Adipocyte (in vitro differentiated cells): Measurements from ENCODE around the gene CD7.

Experiments
- DNase-seq: peaks from one replicate; pipeline ENCODE4 v3.0.0-alpha.2; 2015; ENCODE audit warnings: low read depth
- H3K27me3 ChIP-seq: replicated peaks from 2 replicates; pipeline ENCODE4 v1.7.0; 2013; ENCODE audit warnings: mild to moderate bottlenecking, low read length, moderate library complexity; ENCODE audit not compliant: control insufficient read depth, insufficient read depth
- H3K36me3 ChIP-seq: 2 replicates; pipeline ENCODE4 v1.7.0; 2013; ENCODE audit warnings: low read length, mild to moderate bottlenecking, moderate library complexity; ENCODE audit not compliant: control insufficient read depth, insufficient read depth, severe bottlenecking
- H3K4me1 ChIP-seq: 2 replicates; pipeline ENCODE4 v1.7.0; 2013; ENCODE audit warnings: mild to moderate bottlenecking, low read length, moderate library complexity; ENCODE audit not compliant: control insufficient read depth, insufficient read depth
- H3K4me3 ChIP-seq: 2 replicates; pipeline ENCODE4 v1.7.0; 2013; ENCODE audit warnings: mild to moderate bottlenecking, low read length, moderate library complexity
- H3K9ac ChIP-seq: 2 replicates; pipeline ENCODE4 v1.7.0; 2013; ENCODE audit warnings: mild to moderate bottlenecking, low read length, moderate library complexity
- H3K9me3 ChIP-seq: 2 replicates; pipeline ENCODE4 v1.7.0; 2013; ENCODE audit warnings: mild to moderate bottlenecking, low read length, moderate library complexity; ENCODE audit not compliant: control insufficient read depth

Gene CD7

DNA sequence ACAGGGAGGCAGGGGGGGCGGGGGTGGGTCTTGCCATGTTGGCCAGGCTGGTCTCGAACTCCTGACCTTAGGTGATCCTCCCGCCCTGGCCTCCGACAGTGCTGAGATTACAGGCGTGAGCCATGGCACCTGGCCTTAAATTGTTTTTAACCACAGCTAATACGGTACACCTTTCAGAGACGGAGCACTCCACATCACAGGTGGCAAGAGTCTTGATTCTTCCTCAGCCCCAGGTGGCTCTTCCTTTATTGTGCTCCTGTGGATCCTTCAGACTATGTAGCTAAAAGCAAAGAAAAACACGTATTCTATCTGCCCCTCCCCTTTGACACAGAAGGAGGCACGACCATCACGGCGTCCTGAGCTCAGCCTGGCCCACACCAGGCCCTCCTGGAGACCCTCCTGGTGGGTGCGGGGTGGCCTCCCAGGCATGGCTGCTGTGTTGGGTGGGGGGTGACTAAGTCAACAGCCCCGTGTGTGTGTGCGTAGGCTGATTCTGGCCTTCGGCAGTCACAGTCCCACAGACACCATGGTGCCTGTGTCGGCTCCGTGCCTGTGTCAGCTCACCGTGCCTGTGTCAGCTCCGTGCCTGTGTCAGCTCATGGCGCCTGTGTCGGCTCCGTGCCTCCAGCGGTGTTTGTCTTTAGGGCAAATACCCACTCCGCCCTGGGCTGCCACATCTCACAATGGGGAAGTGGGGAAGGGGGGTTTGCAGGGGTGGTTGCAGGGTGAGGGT is 26.9 kb upstream of the CD7 start:
- DNase-seq, result no peak
- Histone ChIP-seq H3K9ac (no peak overlapping the region), H3K27me3 (peaks cover 10% of the 10 kb centered on the region), H3K36me3 (no peaks in the 10 kb centered on the region), H3K4me3 (no peak overlapping the region), H3K9me3 (peaks cover 13% of the 10 kb centered on the region), H3K4me1 (peaks cover 8% of the 10 kb centered on the region)

DNA sequence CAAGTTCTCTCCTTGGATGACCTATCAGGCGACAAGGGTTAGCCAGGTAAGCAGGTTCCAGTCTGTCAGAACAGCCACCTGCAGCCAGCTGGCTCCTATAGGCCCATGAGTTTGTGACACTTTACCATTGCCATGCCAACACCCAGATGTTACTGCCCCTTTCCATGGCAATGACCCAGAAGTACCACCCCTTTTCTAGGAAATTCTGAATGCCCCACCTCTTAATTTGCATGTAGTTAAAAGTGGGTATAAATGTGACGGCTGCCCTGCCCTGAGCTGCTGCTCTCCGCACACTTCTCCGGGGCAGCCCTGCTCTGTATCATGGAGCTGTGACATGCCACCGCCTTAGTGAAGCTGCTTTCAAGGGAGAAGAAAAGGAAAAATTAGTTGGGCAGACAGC is 26.2 kb upstream of the CD7 start:
- H3K9me3 ChIP-seq, result peaks cover 13% of the 10 kb centered on the region
- H3K4me3 ChIP-seq, result no peak overlapping the region
- no peak overlapping the region for H3K9ac ChIP-seq
- H3K4me1 ChIP-seq, result peaks cover 10% of the 10 kb centered on the region
- DNase-seq, result no peak
- no peaks in the 10 kb centered on the region for H3K36me3 ChIP-seq
- peaks cover 10% of the 10 kb centered on the region for H3K27me3 ChIP-seq

DNA sequence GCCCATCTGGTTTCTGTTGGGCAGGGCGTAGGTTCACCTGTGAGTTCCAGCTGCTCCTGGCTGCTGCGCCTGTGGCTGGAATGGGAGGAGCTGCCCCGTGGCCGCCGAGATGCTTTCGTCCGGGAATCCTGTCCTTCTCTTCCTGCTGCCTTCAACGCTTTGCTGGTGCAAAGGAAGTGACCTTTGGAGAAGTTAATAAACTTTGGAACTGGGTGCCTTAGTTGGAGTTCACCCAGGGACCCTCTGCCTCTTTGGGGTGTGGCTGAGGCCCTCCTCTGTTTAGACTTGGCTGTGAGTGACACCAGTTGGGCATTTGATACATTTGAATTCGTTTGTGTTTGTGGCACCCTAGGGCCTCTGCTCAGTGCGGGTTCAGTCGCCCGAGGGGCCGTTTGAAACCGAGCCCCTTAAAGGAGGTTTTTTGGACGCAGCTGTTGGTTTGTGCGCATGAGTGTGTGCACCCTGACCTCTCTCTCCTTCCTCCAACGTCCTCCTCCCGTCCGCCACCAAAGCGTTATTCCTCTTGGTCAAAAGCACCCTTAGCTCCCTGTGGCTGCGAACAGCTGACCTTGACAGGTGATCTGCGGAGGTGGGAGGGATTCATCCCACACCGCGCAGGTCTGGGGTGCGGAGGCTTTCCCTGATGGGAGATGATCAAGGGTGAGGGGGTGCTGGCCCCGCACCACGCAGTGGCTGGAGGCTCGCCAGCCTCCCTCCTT is 25.1 kb upstream of the CD7 start:
- H3K27me3 ChIP-seq, result peaks cover 10% of the 10 kb centered on the region
- H3K9ac ChIP-seq, result no peak overlapping the region
- DNase-seq, result no peak
- H3K4me1 ChIP-seq, result peaks cover 11% of the 10 kb centered on the region
- H3K4me3 ChIP-seq, result no peak overlapping the region
- peaks cover 13% of the 10 kb centered on the region for H3K9me3 ChIP-seq
- no peaks in the 10 kb centered on the region for H3K36me3 ChIP-seq

DNA sequence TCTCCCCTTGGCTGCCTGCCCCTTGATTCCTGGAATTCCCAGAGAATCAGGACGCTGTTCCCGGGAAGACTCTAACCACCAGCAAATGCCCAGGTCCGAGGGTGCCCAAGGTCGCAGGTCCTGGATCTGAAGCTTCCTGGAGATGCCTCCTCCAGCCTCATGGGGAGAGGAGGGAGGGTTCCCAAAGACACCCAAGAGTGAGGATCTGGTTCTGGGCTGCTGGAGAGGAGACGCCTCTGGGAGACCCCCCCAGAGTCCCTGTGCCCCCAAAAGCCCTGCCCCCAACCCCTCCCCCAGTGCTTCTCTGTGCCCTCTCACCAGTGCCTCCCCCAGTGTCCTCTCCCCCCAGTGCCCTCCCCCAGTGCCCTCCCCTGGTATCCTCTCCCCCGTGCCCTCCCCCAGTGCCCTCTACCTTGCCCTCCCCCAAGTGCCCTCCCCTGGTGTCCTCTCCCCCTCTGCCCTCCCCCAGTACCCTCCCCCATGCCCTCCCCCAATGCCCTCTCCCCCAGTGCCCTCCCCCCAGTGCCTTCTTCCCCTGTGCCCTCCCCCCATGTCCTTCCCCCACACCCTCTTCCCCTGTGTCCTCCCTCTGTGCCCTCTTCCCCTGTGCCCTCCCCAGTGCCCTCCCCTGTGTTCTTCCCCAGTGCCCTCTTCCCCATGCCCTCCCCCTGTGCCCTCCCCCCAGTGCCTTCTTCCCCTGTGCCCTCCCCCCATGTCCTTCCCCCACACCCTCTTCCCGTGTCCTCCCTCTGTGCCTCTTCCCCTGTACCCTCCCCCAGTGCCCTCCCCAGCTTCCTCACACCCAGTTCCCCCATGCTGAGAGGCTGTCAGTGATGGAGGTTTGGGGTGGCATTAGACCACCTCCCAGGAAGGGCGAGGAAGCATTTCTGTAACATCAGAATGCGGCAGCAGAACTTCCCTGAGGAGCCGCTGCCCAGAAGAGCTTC is 22.5 kb upstream of the CD7 start:
- Histone ChIP-seq H3K9ac (peak overlapping the region; percentile 62), H3K36me3 (no peaks in the 10 kb centered on the region), H3K27me3 (peaks cover 10% of the 10 kb centered on the region), H3K9me3 (peaks cover 13% of the 10 kb centered on the region), H3K4me1 (peaks cover 17% of the 10 kb centered on the region), H3K4me3 (peak overlapping the region; percentile 75)
- no peak for DNase-seq

DNA sequence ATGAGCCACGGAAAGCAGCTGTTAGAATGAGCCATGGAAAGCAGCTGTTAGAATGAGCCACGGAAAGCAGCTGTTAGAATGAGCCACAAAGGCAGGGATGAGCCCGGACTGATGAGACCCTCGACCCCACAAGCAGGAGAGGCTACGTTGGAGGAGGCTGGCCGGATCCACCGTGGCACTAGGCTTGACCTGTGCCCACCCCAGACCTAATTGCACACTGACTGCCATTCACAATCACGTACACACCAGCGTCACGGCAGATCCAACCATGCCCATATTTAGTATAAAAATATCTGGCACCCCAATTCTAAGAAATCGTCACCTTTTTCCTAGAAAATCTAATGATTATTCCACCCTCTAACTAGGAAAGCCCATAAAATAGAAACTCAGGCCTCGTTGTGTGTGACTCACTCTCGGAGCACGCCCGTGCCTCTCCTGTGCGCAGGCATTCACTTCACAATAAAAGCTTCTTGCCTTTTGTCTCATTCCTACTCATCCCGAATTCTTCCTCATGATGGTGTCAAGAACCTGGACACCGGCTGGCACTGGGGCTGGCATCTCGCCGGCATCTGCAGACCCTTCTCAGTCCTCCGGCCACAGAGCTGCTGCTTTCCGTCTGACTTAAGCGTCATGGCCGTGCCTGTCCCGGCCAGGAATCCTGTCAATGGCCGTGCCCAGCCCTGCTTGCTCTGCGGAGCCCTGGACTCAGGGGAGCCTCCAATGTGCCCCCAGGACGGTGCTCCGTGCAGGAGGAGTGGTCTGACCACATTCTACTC is 21.6 kb upstream of the CD7 start:
- peak; percentile 68 for DNase-seq

DNA sequence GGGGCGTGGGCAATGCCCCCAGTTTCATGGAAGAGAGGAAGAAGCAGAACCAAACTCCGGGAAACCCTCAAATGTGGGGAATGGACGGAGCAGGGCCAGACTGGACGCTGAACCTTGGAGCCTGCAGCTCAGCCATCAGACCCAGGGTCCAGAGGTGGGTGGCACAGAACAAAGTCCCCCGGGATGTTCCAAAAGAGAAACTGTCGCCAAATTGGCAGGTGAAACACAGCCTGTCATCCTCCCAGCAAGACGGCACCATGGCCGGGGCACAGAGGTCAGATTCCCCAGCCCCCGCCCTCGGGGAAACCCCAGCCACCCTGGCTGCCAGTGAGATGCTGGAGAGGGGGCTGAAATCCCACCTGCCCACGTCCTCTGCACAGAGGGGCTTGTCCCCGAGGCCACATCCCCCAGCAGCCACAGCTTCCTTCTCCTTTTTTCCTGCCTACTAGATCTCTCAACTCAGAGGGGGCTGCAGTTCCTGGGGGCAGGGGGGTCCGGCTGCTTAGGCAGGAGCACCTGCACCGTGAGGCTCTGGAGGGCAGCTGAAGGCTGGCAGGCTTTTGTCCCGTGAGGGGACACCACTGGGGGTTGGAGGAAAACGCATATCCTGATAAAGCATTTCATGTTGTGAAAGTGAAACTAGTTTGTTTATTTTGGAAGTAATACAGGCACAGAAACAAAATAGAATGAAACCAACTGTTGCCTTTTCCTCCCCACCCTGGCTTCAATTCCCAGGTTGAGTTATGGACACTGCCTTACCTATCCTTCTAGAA is 17.4 kb upstream of the CD7 start:
- no peaks in the 10 kb centered on the region for H3K27me3 ChIP-seq
- peaks cover 46% of the 10 kb centered on the region for H3K4me1 ChIP-seq
- H3K4me3 ChIP-seq, result peak overlapping the region; percentile 77
- peak overlapping the region; percentile 27 for H3K9ac ChIP-seq
- H3K9me3 ChIP-seq, result no peaks in the 10 kb centered on the region
- peak; percentile 70 for DNase-seq
- no peaks in the 10 kb centered on the region for H3K36me3 ChIP-seq

More for the DNA sequence above, 21.6 kb upstream of the CD7 start:
- Histone ChIP-seq H3K36me3 (no peaks in the 10 kb centered on the region), H3K27me3 (peaks cover 10% of the 10 kb centered on the region), H3K4me1 (peaks cover 26% of the 10 kb centered on the region), H3K9me3 (peaks cover 13% of the 10 kb centered on the region), H3K4me3 (peak overlapping the region; percentile 75), H3K9ac (peak overlapping the region; percentile 65)

DNA sequence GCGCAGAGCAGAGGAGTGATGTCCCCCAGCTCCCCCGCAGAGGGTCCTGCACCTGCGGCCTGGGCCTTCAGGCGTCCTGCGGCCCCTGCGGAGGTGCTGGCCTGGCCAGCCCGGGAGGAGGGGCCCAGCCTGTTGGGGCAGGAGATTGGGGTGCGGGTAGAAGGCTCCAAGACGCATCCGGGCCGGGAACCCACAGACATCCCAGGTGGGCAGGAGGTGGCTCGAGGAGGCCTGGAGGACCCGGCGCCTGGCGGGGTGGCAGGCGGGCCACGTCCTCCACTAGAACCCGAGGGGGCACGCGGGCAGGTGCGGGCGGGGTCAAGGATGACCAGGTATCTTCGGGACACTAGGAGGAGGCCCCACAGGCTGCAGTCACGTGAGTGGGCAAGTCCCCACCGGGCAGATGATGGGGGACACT is 16.8 kb upstream of the CD7 start:
- H3K36me3 ChIP-seq, result no peaks in the 10 kb centered on the region
- H3K9me3 ChIP-seq, result no peaks in the 10 kb centered on the region
- DNase-seq, result no peak
- no peaks in the 10 kb centered on the region for H3K27me3 ChIP-seq
- peak overlapping the region; percentile 27 for H3K9ac ChIP-seq
- peak overlapping the region; percentile 77 for H3K4me3 ChIP-seq
- peaks cover 42% of the 10 kb centered on the region for H3K4me1 ChIP-seq

DNA sequence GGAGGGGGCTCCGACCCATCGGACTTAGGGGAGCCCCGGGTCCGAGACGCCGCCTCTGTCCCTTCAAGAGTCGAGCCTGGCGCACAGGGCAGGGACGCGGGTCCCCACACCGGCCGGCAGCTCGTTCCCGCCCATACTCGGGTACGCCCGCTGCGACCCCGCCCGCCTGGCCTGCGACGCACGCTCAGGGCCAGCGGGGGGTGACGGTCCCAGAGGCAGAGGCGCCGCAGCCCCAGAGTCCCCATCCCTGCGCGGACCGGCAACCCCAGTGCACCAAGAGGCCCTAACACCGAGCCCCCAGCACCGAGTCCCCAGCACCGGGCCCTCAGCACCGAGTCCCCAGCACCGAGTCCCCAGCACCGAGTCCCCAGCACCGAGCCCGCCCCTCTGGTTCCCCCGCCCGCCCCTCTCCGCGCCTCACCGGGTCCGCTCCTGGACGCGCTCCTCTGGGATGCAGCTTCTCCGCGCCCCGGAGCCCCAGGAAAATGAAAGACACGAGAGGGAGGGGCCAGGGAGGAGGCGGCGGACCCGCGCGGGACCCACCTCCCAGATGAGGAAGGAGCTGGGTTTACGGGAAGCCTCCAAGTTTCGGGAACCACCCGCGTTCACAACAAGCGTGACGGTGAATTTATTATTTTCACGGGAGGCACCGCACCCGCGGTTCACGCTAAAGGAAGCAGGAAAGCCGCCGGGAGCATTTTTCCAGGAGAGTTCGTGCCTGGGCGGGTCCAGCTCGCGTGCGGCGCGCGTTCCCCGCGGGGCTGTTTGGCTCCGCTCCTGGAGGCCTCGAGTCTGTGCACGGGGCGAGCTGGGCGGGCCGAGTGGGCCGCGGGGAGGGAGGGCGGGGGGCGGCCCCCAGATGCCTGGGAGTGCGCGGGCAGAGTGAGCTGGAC is 16.1 kb upstream of the CD7 start, which contains the start of gene SECTM1:
TSS of gene SECTM1 (minus strand) at position 488 of the 893 bp plus-strand sequence. CDS start 6,526 bp downstream, outside the sequence.
- no peaks in the 10 kb centered on the region for H3K27me3 ChIP-seq
- H3K9me3 ChIP-seq, result no peaks in the 10 kb centered on the region
- peak within 1 kb of the TSS; percentile 77 for H3K4me3 ChIP-seq
- peaks cover 36% of the 10 kb centered on the region for H3K4me1 ChIP-seq
- peak within 1 kb of the TSS; percentile 78 for H3K9ac ChIP-seq
- peak; percentile 92 for DNase-seq
- H3K36me3 ChIP-seq, result no peaks in the 10 kb centered on the region

DNA sequence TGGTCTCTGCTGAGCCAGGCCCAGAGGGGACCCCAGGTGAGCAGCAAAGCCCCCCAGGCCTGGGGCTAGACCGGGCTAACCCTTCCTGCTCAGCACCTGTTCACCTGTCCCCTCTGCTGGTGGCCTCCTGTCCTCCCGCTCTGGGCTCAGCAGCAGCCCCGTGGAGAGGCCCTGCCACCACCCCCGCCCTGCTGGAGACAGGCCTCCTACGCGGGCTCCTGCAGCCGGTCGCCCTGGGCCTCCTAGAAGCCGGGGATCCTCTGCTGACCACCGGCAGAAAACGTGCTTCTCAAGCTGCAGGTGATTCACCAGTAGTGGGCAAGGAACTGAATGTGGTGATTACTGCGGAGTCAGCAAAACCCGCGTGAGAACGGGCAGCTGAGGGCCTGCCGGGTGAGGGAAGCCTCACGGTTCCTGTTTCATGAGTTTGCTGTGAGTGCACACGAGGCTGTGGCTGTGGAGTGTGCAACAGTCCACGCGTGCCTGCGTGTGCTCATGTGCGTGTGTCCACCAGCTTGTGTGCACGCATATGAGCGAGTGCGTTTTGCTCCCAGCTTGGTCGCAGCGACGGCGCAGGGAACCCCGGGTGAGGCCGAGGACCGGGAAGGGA is 15.4 kb upstream of the CD7 start:
- peak; percentile 65 for DNase-seq

More for the DNA sequence above, 15.4 kb upstream of the CD7 start:
- H3K4me1 ChIP-seq, result peaks cover 35% of the 10 kb centered on the region
- no peaks in the 10 kb centered on the region for H3K36me3 ChIP-seq
- H3K9ac ChIP-seq, result peak overlapping the region; percentile 65
- H3K4me3 ChIP-seq, result peak overlapping the region; percentile 77
- H3K9me3 ChIP-seq, result no peaks in the 10 kb centered on the region
- no peaks in the 10 kb centered on the region for H3K27me3 ChIP-seq
